Thoracic aorta (tissue), 2 donors: ENCODE data around the gene KLHDC7B. TPM values are rescaled to one million over a fixed set of nuclear protein-coding genes. Genes with fewer than 3 reads are reported as not detected.

ENCODE experiments used
- ATAC-seq: fragments of 150-250 bp; one replicate; pipeline ENCODE4 v1.8.0; 2017; ENCODE audit warnings: low read depth; ENCODE audit not compliant: insufficient number of reproducible peaks, low FRiP score
- DNase-seq: peaks from one replicate; pipeline ENCODE4 v3.0.0-alpha.2; 2020; ENCODE audit warnings: low spot score
- H3K27ac ChIP-seq, 2 donors: fragments of 200-600 bp; sonication (generic); 1 replicate in 1 of 2; 2 replicates in 1 of 2; pipeline ENCODE4 v1.5.1; 2016; ENCODE audit warnings: mild to moderate bottlenecking in 2 of 2, moderate library complexity in 2 of 2
- H3K27me3 ChIP-seq: fragments of 200-600 bp; sonication (generic); replicated peaks from 2 replicates; pipeline ENCODE4 v1.6.0; 2016; ENCODE audit warnings: mild to moderate bottlenecking; ENCODE audit not compliant: insufficient read depth
- H3K36me3 ChIP-seq: fragments of 200-600 bp; sonication (generic); one replicate; pipeline ENCODE4 v1.5.1; 2016
- H3K4me1 ChIP-seq, 2 donors: fragments of 200-600 bp; sonication (generic); 1 replicate in 1 of 2; 2 replicates in 1 of 2; pipeline versions ENCODE4 v1.5.1 to v1.6.0; 2016; ENCODE audit warnings: low read depth in 2 of 2, mild to moderate bottlenecking in 1 of 2; ENCODE audit not compliant: control insufficient read depth in 1 of 2
- H3K4me3 ChIP-seq: fragments of 200-600 bp; sonication (generic); 2 replicates; pipeline ENCODE4 v1.5.1; 2016; ENCODE audit warnings: mild to moderate bottlenecking
- H3K9me3 ChIP-seq: fragments of 200-600 bp; sonication (generic); 2 replicates; pipeline ENCODE4 v1.5.1; 2016
- total RNA-seq, 2 donors: library from RNA; depleted of rRNA; stranded (reverse); fragments of >200 nt; gene quantifications; one replicate each; pipeline versions ENCODE4 v1.1.0 to v1.2.3, GENCODE V29; 2016
- TF ChIP-seq, protein P1 (sequence below): fragments of 200-600 bp; sonication (generic); IDR thresholded peaks from one replicate; pipeline ENCODE4 v1.5.1; 2019; ENCODE audit warnings: antibody characterized with exemption

Gene KLHDC7B
- total RNA-seq, 2 donors from 2014 or later = not detected

DNA sequence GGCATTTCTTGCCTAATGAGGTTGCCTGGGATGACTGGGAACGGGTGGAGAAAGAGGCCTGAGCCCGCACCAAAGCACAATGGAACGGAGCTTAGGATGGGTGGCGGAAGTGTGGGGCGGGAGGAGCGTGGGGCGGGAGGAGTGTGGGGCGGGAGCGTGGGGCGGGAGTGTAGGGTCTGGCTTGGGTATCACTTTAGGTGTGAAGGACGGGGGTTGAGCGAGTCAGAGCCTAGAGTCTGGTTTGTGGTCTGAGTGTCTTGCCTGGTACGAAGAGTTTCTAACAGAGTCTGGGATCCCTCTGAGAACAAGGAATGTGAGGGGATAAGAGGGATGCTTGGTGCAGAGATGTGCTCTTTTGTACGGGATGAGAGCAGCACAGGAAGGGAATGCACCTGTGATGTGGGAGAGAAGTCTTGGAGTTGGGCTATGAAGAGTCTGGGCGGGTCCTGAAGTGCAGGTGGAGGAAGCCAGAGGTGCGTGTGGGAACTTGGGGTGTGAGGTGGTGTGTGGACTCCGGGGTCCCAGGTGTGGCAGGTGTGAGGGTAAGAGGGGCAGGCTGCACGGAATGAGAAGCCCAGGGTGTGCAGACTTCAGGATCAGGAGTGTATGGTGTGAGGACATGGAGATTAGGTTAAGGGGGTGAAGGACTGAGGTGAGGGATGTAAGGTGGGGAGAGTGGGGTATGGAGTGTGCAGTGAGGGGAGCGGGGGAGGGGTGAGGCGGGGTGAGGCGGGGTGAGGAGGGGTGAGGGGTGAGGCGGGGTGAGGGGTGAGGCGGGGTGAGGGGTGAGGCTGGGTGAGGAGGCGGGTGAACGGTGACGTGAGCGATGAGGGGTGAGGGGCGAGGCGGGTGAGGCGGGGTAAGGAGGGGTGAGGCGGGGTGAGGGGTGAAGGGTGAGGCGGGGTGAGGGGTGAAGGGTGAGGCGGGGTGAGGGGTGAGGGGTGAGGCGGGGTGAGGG, 16.0 kb downstream of the KLHDC7B start:
- H3K36me3 ChIP-seq = no peaks in the 10 kb centered on the region
- no peaks in the 10 kb centered on the region for H3K27me3 ChIP-seq
- no peak for DNase-seq

DNA sequence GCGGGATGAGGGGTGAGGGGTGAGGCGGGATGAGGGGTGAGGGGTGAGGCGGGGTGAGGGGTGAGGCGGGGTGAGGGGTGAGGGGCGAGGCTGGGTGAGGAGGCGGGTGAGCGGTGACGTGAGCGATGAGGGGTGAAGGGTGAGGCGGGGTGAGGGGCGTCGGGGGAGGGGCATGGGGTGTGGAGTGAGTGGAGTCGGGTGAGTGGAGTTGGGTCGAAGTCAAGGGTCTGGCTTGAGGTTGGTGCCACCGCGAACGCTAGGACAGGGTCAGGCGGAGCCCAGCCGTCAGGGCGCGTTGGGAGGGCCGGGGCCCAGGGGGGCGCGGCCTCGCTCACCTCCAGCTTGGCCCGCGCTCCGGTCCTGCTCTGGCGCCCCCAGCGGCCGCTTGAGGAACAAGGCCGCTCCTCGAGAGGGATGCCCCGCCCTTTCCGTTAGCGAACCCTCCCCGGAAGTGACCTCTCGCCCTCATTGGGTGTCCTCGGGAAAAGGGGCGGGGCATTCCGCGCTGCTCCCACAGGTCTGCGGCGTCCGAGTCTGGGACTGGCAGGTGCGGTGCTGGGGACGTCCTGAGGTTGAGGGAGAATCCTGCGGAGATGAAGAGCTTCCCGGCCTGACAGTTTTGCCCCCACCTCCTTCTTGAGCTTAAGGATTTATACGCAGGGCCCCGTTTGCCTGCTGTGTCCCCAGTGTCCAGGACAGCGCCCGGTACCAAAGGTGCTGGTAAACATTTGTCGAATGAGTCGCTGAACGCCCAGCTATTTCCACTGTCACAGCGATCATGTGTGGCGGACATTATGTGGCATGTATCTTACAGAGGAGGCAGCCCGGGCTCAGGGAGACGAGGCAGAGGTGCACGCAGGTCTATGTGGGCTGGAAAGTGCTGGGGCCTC, 17.1 kb downstream of the KLHDC7B start, which contains the start of gene SYCE3:
Gene SYCE3, minus strand, starts transcription at position 397 of the 890 bp plus-strand sequence. CDS start 6,514 bp downstream, outside the sequence.
- H3K4me3 ChIP-seq = peak within 1 kb of the TSS; percentile 95
- ATAC-seq (peak; percentile 86), DNase-seq (peak; percentile 88)
- H3K36me3 ChIP-seq = no peaks in the 10 kb centered on the region
- no peaks in the 10 kb centered on the region for H3K9me3 ChIP-seq
- no peak within 1 kb of the TSS for H3K27ac ChIP-seq
- no peaks in the 10 kb centered on the region for H3K27me3 ChIP-seq
- TF ChIP-seq, protein P1, sequence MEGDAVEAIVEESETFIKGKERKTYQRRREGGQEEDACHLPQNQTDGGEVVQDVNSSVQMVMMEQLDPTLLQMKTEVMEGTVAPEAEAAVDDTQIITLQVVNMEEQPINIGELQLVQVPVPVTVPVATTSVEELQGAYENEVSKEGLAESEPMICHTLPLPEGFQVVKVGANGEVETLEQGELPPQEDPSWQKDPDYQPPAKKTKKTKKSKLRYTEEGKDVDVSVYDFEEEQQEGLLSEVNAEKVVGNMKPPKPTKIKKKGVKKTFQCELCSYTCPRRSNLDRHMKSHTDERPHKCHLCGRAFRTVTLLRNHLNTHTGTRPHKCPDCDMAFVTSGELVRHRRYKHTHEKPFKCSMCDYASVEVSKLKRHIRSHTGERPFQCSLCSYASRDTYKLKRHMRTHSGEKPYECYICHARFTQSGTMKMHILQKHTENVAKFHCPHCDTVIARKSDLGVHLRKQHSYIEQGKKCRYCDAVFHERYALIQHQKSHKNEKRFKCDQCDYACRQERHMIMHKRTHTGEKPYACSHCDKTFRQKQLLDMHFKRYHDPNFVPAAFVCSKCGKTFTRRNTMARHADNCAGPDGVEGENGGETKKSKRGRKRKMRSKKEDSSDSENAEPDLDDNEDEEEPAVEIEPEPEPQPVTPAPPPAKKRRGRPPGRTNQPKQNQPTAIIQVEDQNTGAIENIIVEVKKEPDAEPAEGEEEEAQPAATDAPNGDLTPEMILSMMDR = peak; percentile 97
- peaks cover 9 to 13% of the 10 kb centered on the region in 2 donors for H3K4me1 ChIP-seq

More for the DNA sequence above, 16.0 kb downstream of the KLHDC7B start:
- Histone ChIP-seq H3K9me3 (no peaks in the 10 kb centered on the region), H3K4me1 (peaks cover 9 to 13% of the 10 kb centered on the region in 2 donors), H3K27ac (no peak overlapping the region), H3K4me3 (no peak overlapping the region)
- TF ChIP-seq, protein P1 = no peak
- no peak for ATAC-seq

DNA sequence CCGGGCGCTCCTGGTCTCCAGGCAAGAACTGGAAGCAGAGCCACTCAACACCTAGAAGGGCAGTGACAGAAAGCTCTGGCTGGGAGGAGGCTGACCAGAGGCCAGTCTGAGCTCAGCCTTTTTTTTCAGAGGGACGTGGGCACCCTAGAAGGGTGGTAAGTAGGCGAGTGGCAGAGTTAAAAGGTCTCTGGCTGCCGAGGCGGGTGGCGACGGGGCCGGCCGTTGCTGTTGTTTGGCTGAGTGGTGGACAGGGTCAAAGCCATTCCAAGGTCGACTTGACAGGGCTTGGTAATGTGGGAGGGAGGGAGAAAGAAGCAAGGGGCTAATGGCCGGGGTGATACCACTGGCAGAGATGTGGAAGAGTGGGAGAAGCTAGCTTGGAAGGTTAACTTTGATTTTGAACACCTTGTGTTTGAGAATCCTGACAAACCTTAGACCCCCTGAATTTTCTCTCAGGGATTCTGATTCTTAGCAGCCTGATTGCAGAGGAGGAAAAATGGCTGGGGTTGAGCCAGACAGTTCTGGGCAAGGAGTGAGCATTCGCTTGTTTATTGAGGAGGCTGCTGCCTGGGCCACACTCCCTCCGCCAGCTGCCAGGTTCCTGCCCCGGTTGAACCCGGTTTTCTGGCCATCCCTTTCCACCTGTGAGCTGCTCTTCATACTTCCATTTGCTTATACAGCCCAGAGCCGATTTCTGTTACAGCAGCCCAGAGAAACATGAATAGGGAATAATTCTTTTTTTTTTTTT, 17.9 kb downstream of the KLHDC7B start:
- H3K9me3 ChIP-seq = no peaks in the 10 kb centered on the region
- peak overlapping the region; percentile 95 for H3K4me3 ChIP-seq
- H3K36me3 ChIP-seq = no peaks in the 10 kb centered on the region
- DNase-seq (no peak), ATAC-seq (peak; percentile 11)
- no peak overlapping the region for H3K27ac ChIP-seq
- peaks cover 9 to 13% of the 10 kb centered on the region in 2 donors for H3K4me1 ChIP-seq
- H3K27me3 ChIP-seq = no peaks in the 10 kb centered on the region
- TF ChIP-seq, protein P1 = no peak

DNA sequence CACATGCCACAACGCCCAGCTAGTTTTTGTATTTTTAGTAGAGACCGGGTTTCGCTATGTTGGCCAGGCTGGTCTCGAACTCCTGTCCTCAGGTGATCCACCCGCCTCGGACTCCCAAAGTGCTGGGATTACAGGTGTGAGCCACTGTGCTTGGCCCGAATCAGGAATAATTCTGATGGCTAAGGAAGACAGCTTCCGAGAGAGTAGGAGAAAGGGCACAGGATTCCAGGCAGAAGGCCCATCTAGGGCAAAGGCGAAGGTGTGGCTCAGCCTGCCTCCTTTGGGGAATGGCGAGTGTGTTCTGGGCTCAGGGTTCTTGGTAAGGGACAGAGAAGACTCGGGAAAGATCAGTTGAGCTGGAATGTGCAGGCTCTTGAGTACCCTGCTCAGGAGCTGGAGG, 18.6 kb downstream of the KLHDC7B start:
- H3K27ac ChIP-seq = no peak overlapping the region
- H3K4me1 ChIP-seq = peaks cover 9 to 13% of the 10 kb centered on the region in 2 donors
- no peaks in the 10 kb centered on the region for H3K27me3 ChIP-seq
- no peaks in the 10 kb centered on the region for H3K36me3 ChIP-seq
- TF ChIP-seq, protein P1 = no peak
- DNase-seq (no peak), ATAC-seq (no peak)
- no peak overlapping the region for H3K4me3 ChIP-seq
- H3K9me3 ChIP-seq = no peaks in the 10 kb centered on the region
